Neural cell (in vitro differentiated cells): ENCODE data around the gene EYS.

Source experiments
- POLR2AphosphoS5 ChIP-seq: IDR thresholded peaks from 2 replicates; pipeline ENCODE4 v1.6.1; 2012
- TF ChIP-seq, protein P1 (sequence below): fragments of 450-650 bp; IDR thresholded peaks from 2 replicates; pipeline ENCODE4 v1.5.1; 2014; ENCODE audit warnings: antibody characterized with exemption, mild to moderate bottlenecking, moderate library complexity; ENCODE audit not compliant: poor library complexity, severe bottlenecking

- no peak for TF ChIP-seq POLR2AphosphoS5
- TF ChIP-seq, protein P1, sequence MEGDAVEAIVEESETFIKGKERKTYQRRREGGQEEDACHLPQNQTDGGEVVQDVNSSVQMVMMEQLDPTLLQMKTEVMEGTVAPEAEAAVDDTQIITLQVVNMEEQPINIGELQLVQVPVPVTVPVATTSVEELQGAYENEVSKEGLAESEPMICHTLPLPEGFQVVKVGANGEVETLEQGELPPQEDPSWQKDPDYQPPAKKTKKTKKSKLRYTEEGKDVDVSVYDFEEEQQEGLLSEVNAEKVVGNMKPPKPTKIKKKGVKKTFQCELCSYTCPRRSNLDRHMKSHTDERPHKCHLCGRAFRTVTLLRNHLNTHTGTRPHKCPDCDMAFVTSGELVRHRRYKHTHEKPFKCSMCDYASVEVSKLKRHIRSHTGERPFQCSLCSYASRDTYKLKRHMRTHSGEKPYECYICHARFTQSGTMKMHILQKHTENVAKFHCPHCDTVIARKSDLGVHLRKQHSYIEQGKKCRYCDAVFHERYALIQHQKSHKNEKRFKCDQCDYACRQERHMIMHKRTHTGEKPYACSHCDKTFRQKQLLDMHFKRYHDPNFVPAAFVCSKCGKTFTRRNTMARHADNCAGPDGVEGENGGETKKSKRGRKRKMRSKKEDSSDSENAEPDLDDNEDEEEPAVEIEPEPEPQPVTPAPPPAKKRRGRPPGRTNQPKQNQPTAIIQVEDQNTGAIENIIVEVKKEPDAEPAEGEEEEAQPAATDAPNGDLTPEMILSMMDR, result no peak
Observed at GRCh38 chr6:64996301-64996700, 710.7 kb downstream of the EYS start.
